Smooth muscle cell (in vitro differentiated cells): ENCODE measurements around the gene NEMP2. TPM values are rescaled to one million over a fixed set of nuclear protein-coding genes. Genes with fewer than 3 reads are reported as not detected.
A peak's percentile ranks its signal among the peaks of the same experiment; 100 is the strongest.
"Not testable (repeated sequence)": the region's sequence is repeated elsewhere in the genome, so short reads cannot be mapped to it uniquely, and the experiment has no call there.

Source experiments
- DNase-seq: peaks from one replicate; lab custom pipeline; 2025; ENCODE audit not compliant: unreplicated experiment; lab: John Stamatoyannopoulos, UW
- H2AFZ ChIP-seq: fragments of 200-600 bp; sonication (generic); 2 replicates; pipeline ENCODE4 v1.6.0; 2016; ENCODE audit warnings: antibody characterized with exemption, low read depth, mild to moderate bottlenecking
- H3F3A ChIP-seq: fragments of 200-600 bp; sonication (generic); 2 replicates; pipeline ENCODE4 v1.6.0; 2017; ENCODE audit warnings: antibody characterized with exemption, low read depth
- H3K27ac ChIP-seq: fragments of 200-600 bp; sonication (generic); 2 replicates; pipeline ENCODE4 v1.5.1; 2016; ENCODE audit warnings: low read depth, mild to moderate bottlenecking
- H3K27me3 ChIP-seq: fragments of 200-600 bp; sonication (generic); 2 replicates; pipeline ENCODE4 v1.6.1; 2016; ENCODE audit warnings: low read depth, mild to moderate bottlenecking
- H3K36me3 ChIP-seq: fragments of 200-600 bp; sonication (generic); 2 replicates; pipeline ENCODE4 v1.5.1; 2016; ENCODE audit warnings: low read depth
- H3K4me1 ChIP-seq: fragments of 200-600 bp; sonication (generic); 2 replicates; pipeline ENCODE4 v1.5.1; 2016; ENCODE audit warnings: low read depth
- H3K4me2 ChIP-seq: fragments of 200-600 bp; sonication (generic); 2 replicates; pipeline ENCODE4 v1.6.0; 2016; ENCODE audit warnings: mild to moderate bottlenecking
- H3K4me3 ChIP-seq: fragments of 200-600 bp; sonication (generic); 2 replicates; pipeline ENCODE4 v1.5.1; 2016; ENCODE audit warnings: mild to moderate bottlenecking
- H3K79me2 ChIP-seq: fragments of 200-600 bp; sonication (generic); 2 replicates; pipeline ENCODE4 v1.6.0; 2016; ENCODE audit warnings: low read depth, mild to moderate bottlenecking
- H3K9ac ChIP-seq: fragments of 200-600 bp; sonication (generic); 2 replicates; pipeline ENCODE4 v1.6.0; 2016; ENCODE audit warnings: low read depth
- H3K9me3 ChIP-seq: fragments of 200-600 bp; sonication (generic); replicated peaks from 2 replicates; pipeline ENCODE4 v1.5.1; 2016; ENCODE audit warnings: low read depth
- H4K20me1 ChIP-seq: fragments of 200-600 bp; sonication (generic); 2 replicates; pipeline ENCODE4 v1.6.0; 2016; ENCODE audit warnings: low read depth
- WGBS: methylation state at CpG from one replicate; pipeline ENCODE4 v1.1.7; 2016; ENCODE audit warnings: low lambda C conversion rate; 5-methylcytosine and 5-hydroxymethylcytosine counted together
- polyA plus RNA-seq: library from polyadenylated mRNA; unstranded; fragments of >200 nt; fragmentation: Nextera tagmentation; extraction: Ambion mirVana; gene quantifications from 2 replicates; pipeline ENCODE4 v1.2.1, GENCODE V29; 2016
- total RNA-seq: library from RNA; depleted of rRNA; stranded (reverse); fragments of >200 nt; gene quantifications from 2 replicates; pipeline ENCODE4 v1.2.3, GENCODE V29; 2014
- TF ChIP-seq, protein P1 (sequence below): fragments of 200-600 bp; sonication (generic); IDR thresholded peaks from 2 replicates; pipeline ENCODE4 v1.5.1; 2017; ENCODE audit warnings: borderline replicate concordance, mild to moderate bottlenecking, antibody characterized with exemption; ENCODE audit not compliant: insufficient read depth, poor library complexity, severe bottlenecking

NEMP2 gene
- total and polyA plus RNA-seq, 2 experiments from 2014 or later = 1.4 to 5.0 TPM

DNA sequence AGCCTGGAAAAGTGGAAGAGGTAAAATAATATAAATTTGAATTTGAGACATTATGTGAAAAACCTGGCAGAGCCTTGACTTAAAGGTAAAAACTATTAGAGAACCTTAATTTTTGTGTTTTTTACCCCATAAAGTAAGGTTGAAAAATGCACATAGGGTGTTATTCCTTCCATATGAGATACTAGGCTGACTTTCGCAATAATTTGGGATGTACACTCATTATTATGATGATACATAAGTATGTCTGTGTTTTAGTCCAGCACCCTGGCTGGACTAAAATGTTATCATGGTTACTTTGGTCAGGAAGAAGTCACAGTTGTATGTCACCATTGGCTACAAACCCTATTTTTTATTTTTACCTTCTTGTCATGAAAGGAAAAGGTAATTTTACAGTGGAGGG lies 19.8 kb downstream of the NEMP2 start:
- Histone ChIP-seq H3K4me3 (no peak overlapping the region), H3K27ac (no peak overlapping the region), H3K4me1 (no peaks in the 10 kb centered on the region), H3K36me3 (no peaks in the 10 kb centered on the region), H2AFZ (no peak overlapping the region), H3F3A (no peaks in the 10 kb centered on the region), H3K27me3 (no peaks in the 10 kb centered on the region), H3K4me2 (no peak overlapping the region), H3K9me3 (no peaks in the 10 kb centered on the region), H3K9ac (no peak overlapping the region), H4K20me1 (no peaks in the 10 kb centered on the region), H3K79me2 (no peaks in the 10 kb centered on the region)
- TF ChIP-seq, protein P1, sequence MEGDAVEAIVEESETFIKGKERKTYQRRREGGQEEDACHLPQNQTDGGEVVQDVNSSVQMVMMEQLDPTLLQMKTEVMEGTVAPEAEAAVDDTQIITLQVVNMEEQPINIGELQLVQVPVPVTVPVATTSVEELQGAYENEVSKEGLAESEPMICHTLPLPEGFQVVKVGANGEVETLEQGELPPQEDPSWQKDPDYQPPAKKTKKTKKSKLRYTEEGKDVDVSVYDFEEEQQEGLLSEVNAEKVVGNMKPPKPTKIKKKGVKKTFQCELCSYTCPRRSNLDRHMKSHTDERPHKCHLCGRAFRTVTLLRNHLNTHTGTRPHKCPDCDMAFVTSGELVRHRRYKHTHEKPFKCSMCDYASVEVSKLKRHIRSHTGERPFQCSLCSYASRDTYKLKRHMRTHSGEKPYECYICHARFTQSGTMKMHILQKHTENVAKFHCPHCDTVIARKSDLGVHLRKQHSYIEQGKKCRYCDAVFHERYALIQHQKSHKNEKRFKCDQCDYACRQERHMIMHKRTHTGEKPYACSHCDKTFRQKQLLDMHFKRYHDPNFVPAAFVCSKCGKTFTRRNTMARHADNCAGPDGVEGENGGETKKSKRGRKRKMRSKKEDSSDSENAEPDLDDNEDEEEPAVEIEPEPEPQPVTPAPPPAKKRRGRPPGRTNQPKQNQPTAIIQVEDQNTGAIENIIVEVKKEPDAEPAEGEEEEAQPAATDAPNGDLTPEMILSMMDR = no peak
- WGBS = 100% methylated on average over 1 of the region's 1 CpG
- no peak for DNase-seq

DNA sequence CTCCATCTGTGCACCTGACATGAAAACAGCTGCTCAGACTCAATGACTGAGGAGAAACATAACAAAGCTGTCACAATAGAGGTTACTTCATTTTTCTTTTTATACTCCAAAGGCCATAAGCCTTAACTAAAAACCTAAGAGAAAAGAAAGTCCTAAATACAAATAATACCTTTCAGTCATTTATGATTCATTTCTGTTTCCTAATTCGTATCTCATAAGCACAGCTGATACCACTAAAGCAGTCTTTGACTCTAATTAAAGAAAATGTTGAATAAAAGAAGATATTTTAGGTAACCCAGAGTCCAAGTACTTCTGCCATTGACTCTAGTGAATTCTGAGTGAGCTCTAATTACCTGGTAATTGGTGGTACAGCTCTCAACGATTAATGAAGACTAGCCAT lies 20.6 kb downstream of the NEMP2 start:
- Histone ChIP-seq H2AFZ (no peak overlapping the region), H3K9ac (no peak overlapping the region), H3K79me2 (no peaks in the 10 kb centered on the region), H3K4me1 (no peaks in the 10 kb centered on the region), H3K27ac (no peak overlapping the region), H3K36me3 (no peaks in the 10 kb centered on the region), H3F3A (no peaks in the 10 kb centered on the region), H3K4me3 (no peak overlapping the region), H4K20me1 (no peaks in the 10 kb centered on the region), H3K9me3 (no peaks in the 10 kb centered on the region), H3K4me2 (no peak overlapping the region), H3K27me3 (no peaks in the 10 kb centered on the region)
- WGBS = 92% methylated on average over 2 of the region's 2 CpGs
- no peak for DNase-seq
- TF ChIP-seq, protein P1 = no peak

DNA sequence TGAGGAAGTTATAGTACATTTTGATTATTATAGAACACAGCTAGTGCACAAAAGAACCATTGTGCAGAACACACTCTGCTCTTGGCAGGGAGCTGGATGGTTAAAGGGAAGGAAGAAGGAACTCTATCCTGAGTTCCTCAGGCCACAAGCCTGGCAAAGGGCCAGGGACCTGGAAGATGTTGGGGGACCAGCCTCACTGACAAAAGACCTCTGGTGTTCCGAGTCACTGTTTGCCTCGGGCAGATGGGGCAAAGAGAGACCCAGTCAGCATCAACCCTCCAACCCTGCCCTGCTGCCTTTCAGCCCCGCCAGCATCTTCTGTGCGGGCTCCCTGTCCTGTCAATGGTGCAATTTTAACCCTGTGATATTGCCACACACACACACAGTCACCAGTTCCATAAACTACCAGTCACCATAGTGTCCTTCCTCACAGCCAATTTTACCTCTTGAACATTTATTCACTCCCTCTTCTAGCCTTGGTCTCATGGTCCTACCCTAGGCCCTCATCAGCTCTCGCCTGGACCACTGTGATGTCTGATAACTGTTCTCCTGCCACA lies 21.9 kb downstream of the NEMP2 start:
- Histone ChIP-seq H3K27ac (no peak overlapping the region), H3K9me3 (no peaks in the 10 kb centered on the region), H3K4me1 (no peaks in the 10 kb centered on the region), H3K4me3 (no peak overlapping the region), H3K79me2 (no peaks in the 10 kb centered on the region), H3K27me3 (no peaks in the 10 kb centered on the region), H2AFZ (no peak overlapping the region), H3F3A (no peaks in the 10 kb centered on the region), H4K20me1 (no peaks in the 10 kb centered on the region), H3K4me2 (no peak overlapping the region), H3K36me3 (no peaks in the 10 kb centered on the region), H3K9ac (no peak overlapping the region)
- 97% methylated on average over 5 of the region's 5 CpGs for WGBS
- TF ChIP-seq, protein P1 = no peak
- no peak for DNase-seq

DNA sequence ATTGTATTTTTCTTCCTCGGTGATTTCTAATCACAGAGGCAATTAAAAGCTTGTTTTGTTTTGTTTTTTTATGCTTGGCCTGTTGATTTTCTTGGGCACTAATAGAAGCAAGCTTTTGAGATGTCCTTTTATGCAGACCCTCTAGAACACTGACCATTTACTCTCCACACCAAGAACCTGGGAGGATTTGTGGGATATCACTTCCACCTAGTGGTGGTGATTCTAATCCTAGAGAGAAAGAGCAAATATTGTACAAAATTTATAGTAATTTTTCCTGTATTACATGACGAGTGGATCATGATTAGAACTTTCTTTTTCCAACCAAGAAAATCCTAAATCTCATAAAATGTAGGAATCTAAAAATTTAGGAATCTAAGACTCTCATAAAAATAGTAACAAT lies 23.4 kb downstream of the NEMP2 start:
- no peak for DNase-seq
- Histone ChIP-seq H3K27ac (no peak overlapping the region), H3K4me2 (no peak overlapping the region), H2AFZ (no peak overlapping the region), H3K79me2 (no peaks in the 10 kb centered on the region), H3F3A (no peaks in the 10 kb centered on the region), H3K9ac (no peak overlapping the region), H3K36me3 (no peaks in the 10 kb centered on the region), H3K4me3 (no peak overlapping the region), H3K4me1 (no peaks in the 10 kb centered on the region), H3K9me3 (no peaks in the 10 kb centered on the region), H4K20me1 (no peaks in the 10 kb centered on the region), H3K27me3 (no peaks in the 10 kb centered on the region)
- TF ChIP-seq, protein P1 = peak; percentile 42
- 92% methylated on average over 2 of the region's 2 CpGs for WGBS

DNA sequence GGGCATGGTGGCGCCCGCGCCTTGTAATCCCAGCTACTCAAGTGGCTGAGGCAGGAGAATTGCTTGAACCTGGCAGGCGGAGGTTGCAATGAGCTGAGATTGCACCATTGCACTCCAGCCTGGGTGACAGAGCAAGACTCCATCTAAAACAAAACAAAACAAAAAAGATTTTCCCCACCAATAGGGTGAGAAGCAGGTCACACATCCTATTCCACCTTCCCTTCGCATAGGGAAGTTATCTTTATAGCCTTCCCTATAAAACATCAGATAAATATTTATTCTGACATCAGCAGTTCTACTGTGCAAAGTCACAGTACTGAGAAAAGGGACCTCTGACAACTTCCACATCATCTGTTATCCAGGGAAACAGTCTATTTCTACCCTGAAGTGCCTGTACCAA lies 24.6 kb downstream of the NEMP2 start:
- H3K4me2 ChIP-seq, H3K79me2 ChIP-seq, H3F3A ChIP-seq, H3K4me1 ChIP-seq, DNase-seq, H3K4me3 ChIP-seq, H3K9ac ChIP-seq, H2AFZ ChIP-seq, H3K9me3 ChIP-seq, H3K27ac ChIP-seq, H4K20me1 ChIP-seq, H3K27me3 ChIP-seq, H3K36me3 ChIP-seq: not testable (repeated sequence)
- WGBS = 86% methylated on average over 5 of the region's 5 CpGs
